WTC11 (cell line): ENCODE results near the gene PRKCZ. TPM values are rescaled to one million over a fixed set of nuclear protein-coding genes. Genes with fewer than 3 reads are reported as not detected.
A peak's percentile ranks its signal among the peaks of the same experiment; 100 is the strongest.

Experiments used
- ATAC-seq: fragments of 200-7000 bp; cut with Tn5 transposase; 2 replicates; pipeline ENCODE4 v1.10.0; 2021; ENCODE audit warnings: mild to moderate bottlenecking, moderate library complexity
- CTCF ChIA-PET: fragments of 300-600 bp; sonication (Branson Sonifier 250); formaldehyde crosslinking; loops from one replicate; lab custom pipeline; 2021; ENCODE audit warnings: antibody characterized with exemption; lab: Charles Lee
- POLR2A ChIA-PET: fragments of 350-600 bp; sonication (Branson Sonifier 250); formaldehyde crosslinking; loops from one replicate; lab custom pipeline; 2021; ENCODE audit warnings: antibody characterized with exemption; lab: Charles Lee
- DNase-seq: peaks from one replicate; pipeline ENCODE4 v3.0.0; 2021; ENCODE audit warnings: low spot score
- H3K27ac Mint-ChIP-seq: 2 replicates; pipeline ENCODE4 v1.8.0; 2021; ENCODE audit warnings: mixed read lengths
- H3K27me3 Mint-ChIP-seq: 2 replicates; pipeline ENCODE4 v1.8.0; 2021; ENCODE audit warnings: low read depth, mild to moderate bottlenecking, moderate library complexity, mixed read lengths
- H3K36me3 Mint-ChIP-seq: 2 replicates; pipeline ENCODE4 v1.8.0; 2021; ENCODE audit warnings: mixed read lengths
- H3K4me1 Mint-ChIP-seq: 2 replicates; pipeline ENCODE4 v1.8.0; 2022; ENCODE audit warnings: mixed read lengths
- H3K4me3 Mint-ChIP-seq: 2 replicates; pipeline ENCODE4 v1.8.0; 2021; ENCODE audit warnings: mild to moderate bottlenecking, moderate library complexity, mixed read lengths
- H3K9me3 Mint-ChIP-seq: 2 replicates; pipeline ENCODE4 v1.8.0; 2021; ENCODE audit warnings: mixed read lengths
- ELF4 ChIP-seq: sonication (generic); formaldehyde crosslinking; IDR thresholded peaks from 2 replicates; pipeline ENCODE4 v1.8.1; 2022; ENCODE audit warnings: low read depth, mild to moderate bottlenecking, moderate library complexity, missing genetic modification reagents
- EMX1 ChIP-seq: fragments of 250-450 bp; sonication (Bioruptor Pico); IDR thresholded peaks from 2 replicates; pipeline ENCODE4 v1.8.0; 2021; ENCODE audit warnings: mild to moderate bottlenecking
- HMGA2 ChIP-seq: fragments of 250-450 bp; sonication (Bioruptor Pico); IDR thresholded peaks from 2 replicates; pipeline ENCODE4 v1.4.0; 2021; ENCODE audit warnings: mild to moderate bottlenecking, moderate library complexity
- OVOL2 ChIP-seq: fragments of 250-450 bp; sonication (Bioruptor Pico); IDR thresholded peaks from 2 replicates; pipeline ENCODE4 v1.9.0; 2021; ENCODE audit warnings: mild to moderate bottlenecking, borderline replicate concordance
- SMAD3 ChIP-seq: sonication (generic); formaldehyde crosslinking; IDR thresholded peaks from 2 replicates; pipeline ENCODE4 v1.8.0; 2022; ENCODE audit warnings: missing genetic modification reagents, mild to moderate bottlenecking, borderline replicate concordance
- SP1 ChIP-seq: sonication (generic); formaldehyde crosslinking; conservative IDR thresholded peaks from 2 replicates; pipeline ENCODE4 v1.8.1; 2022; ENCODE audit warnings: missing genetic modification reagents
- TCF7 ChIP-seq: sonication (generic); formaldehyde crosslinking; IDR thresholded peaks from 2 replicates; pipeline ENCODE4 v1.8.0; 2022; ENCODE audit warnings: mild to moderate bottlenecking, low read depth, missing genetic modification reagents, moderate library complexity
- TEAD1 ChIP-seq: sonication (generic); formaldehyde crosslinking; IDR thresholded peaks from 2 replicates; pipeline ENCODE4 v1.8.0; 2022; ENCODE audit warnings: mild to moderate bottlenecking, missing genetic modification reagents
- ZNF138 ChIP-seq: sonication (generic); formaldehyde crosslinking; conservative IDR thresholded peaks from 2 replicates; pipeline ENCODE4 v1.8.1; 2022; ENCODE audit warnings: mild to moderate bottlenecking, moderate library complexity, missing genetic modification reagents
- ZNF219 ChIP-seq: sonication (generic); formaldehyde crosslinking; IDR thresholded peaks from 2 replicates; pipeline ENCODE4 v1.8.0; 2023; ENCODE audit warnings: missing genetic modification reagents, mild to moderate bottlenecking, borderline replicate concordance
- total RNA-seq: library from RNA; stranded (reverse); gene quantifications from 3 replicates; pipeline ENCODE4 v1.2.3, GENCODE V29; 2021
- TF ChIP-seq, protein P1 (sequence below): sonication (generic); formaldehyde crosslinking; IDR thresholded peaks from 2 replicates; pipeline ENCODE4 v1.8.1; 2023; ENCODE audit warnings: mild to moderate bottlenecking, moderate library complexity, missing genetic modification reagents
- TF ChIP-seq, protein P2 (sequence below): sonication (generic); formaldehyde crosslinking; IDR thresholded peaks from 2 replicates; pipeline ENCODE4 v1.8.0; 2022; ENCODE audit warnings: mild to moderate bottlenecking, missing genetic modification reagents
- TF ChIP-seq, protein P3 (sequence below): sonication (generic); formaldehyde crosslinking; IDR thresholded peaks from 2 replicates; pipeline ENCODE4 v1.8.1; 2022; ENCODE audit warnings: missing genetic modification reagents, borderline replicate concordance
- TF ChIP-seq, protein P4 (sequence below): sonication (generic); formaldehyde crosslinking; IDR thresholded peaks from 2 replicates; pipeline ENCODE4 v1.8.0; 2022; ENCODE audit warnings: mild to moderate bottlenecking, missing genetic modification reagents
- TF ChIP-seq, protein P5 (sequence below): sonication (generic); formaldehyde crosslinking; IDR thresholded peaks from 2 replicates; pipeline ENCODE4 v1.8.1; 2022; ENCODE audit warnings: mild to moderate bottlenecking, missing genetic modification reagents, moderate library complexity, borderline replicate concordance
- TF ChIP-seq, protein P6 (sequence below): sonication (generic); formaldehyde crosslinking; IDR thresholded peaks from 2 replicates; pipeline ENCODE4 v1.8.1; 2023; ENCODE audit warnings: mild to moderate bottlenecking, missing genetic modification reagents, moderate library complexity
- TF ChIP-seq, protein P7 (sequence below): sonication (generic); formaldehyde crosslinking; IDR thresholded peaks from 2 replicates; pipeline ENCODE4 v1.8.0; 2023; ENCODE audit warnings: missing genetic modification reagents, mild to moderate bottlenecking, borderline replicate concordance

Gene PRKCZ
- total RNA-seq, 1 experiment from 2014 or later = 52.5 TPM

DNA sequence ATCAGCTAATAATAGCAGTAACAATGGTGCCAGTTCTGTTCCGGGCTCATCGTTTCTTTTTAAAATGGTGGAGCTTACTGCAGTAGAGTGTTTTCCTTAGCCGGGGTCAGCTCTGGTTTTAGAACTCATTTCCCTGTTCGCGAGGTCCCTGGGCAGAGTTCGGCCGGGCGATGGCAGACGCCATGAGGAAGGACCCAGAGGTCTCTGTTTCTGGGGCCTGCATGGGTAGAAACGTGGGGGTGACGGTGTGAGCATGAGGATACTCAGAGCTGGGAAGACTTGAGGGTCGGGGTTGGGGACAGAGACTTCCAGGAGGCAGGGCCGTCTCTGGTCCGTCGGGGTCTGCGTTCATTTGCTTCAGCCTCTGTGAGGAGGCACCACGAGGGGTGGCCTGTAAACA is 38.8 kb downstream of the PRKCZ start:
- no peaks in the 10 kb centered on the region for H3K27me3 Mint-ChIP-seq
- H3K36me3 Mint-ChIP-seq = no peaks in the 10 kb centered on the region

DNA sequence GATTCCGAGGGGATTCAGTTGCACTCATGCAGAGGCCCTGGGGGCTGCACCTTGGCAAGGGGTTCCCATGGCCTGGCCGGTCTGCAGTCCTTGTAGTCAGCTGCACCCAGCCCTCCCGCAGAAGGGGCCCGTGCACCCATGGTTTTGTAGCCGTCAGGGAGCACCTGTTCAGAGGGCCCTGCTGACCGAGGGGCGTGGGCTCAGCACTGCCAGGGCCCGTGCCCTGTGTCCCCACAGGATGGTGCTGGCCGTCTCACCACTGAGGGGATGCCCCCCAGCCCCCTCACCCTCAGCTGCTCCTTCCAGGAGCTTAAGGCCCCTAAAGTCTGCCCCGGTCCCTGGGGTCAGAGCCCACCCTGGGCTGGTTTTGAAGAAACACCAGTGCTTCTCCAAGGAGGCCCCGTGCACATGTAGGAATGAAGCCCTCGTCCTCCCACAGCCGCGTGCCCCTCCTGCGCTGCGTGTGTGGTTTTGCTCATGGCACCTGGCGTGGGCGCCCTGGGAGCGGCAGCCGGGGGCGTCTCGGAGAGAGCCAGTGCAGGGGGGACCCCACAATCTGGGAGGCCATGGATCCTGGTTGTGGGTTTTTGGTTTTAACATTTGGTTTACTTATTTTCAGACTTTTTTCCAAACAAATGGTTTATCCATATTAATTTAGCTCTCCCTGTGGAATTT is 40.1 kb downstream of the PRKCZ start:
- H3K4me3 Mint-ChIP-seq = no peak overlapping the region
- H3K27me3 Mint-ChIP-seq = no peaks in the 10 kb centered on the region
- no peak for DNase-seq
- ChIA-PET CTCF (interaction anchor here (1.1 to 1.6 kb wide), 6 partner anchors 18 to 184 kb away, joined by 3 to 7 read pairs (median 4); no protein-coding TSS in a partner anchor), POLR2A (no interaction called here)
- no peak overlapping the region for H3K27ac Mint-ChIP-seq
- no peak for ATAC-seq
- H3K36me3 Mint-ChIP-seq = no peaks in the 10 kb centered on the region
- no peaks in the 10 kb centered on the region for H3K9me3 Mint-ChIP-seq
- H3K4me1 Mint-ChIP-seq = peaks cover 8% of the 10 kb centered on the region
- TF ChIP-seq HMGA2 (CRISPR knock-in tag) (no peak), SP1 (CRISPR knock-in tag) (no peak), ZNF138 (CRISPR knock-in tag) (no peak), TEAD1 (CRISPR knock-in tag) (no peak), SMAD3 (no peak), TCF7 (CRISPR knock-in tag) (no peak), EMX1 (CRISPR knock-in tag) (no peak), OVOL2 (CRISPR knock-in tag) (no peak), ZNF219 (CRISPR knock-in tag) (no peak)
- TF ChIP-seq, protein P1, sequence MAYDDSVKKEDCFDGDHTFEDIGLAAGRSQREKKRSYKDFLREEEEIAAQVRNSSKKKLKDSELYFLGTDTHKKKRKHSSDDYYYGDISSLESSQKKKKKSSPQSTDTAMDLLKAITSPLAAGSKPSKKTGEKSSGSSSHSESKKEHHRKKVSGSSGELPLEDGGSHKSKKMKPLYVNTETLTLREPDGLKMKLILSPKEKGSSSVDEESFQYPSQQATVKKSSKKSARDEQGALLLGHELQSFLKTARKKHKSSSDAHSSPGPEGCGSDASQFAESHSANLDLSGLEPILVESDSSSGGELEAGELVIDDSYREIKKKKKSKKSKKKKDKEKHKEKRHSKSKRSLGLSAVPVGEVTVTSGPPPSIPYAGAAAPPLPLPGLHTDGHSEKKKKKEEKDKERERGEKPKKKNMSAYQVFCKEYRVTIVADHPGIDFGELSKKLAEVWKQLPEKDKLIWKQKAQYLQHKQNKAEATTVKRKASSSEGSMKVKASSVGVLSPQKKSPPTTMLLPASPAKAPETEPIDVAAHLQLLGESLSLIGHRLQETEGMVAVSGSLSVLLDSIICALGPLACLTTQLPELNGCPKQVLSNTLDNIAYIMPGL (CRISPR knock-in tag) = no peak

More for the DNA sequence above, 38.8 kb downstream of the PRKCZ start:
- ChIA-PET CTCF (interaction anchor here (0.8 to 1.6 kb wide), 5 partner anchors 20 to 183 kb away, joined by 3 to 7 read pairs (median 4); no protein-coding TSS in a partner anchor), POLR2A (no interaction called here)
- Mint-ChIP-seq H3K27ac (peak overlapping the region; percentile 60; the same call in 1 of the 2 replicates), H3K4me3 (no peak overlapping the region), H3K4me1 (peaks cover 8% of the 10 kb centered on the region)
- DNase-seq (no peak), ATAC-seq (no peak)
- TF ChIP-seq, protein P2, sequence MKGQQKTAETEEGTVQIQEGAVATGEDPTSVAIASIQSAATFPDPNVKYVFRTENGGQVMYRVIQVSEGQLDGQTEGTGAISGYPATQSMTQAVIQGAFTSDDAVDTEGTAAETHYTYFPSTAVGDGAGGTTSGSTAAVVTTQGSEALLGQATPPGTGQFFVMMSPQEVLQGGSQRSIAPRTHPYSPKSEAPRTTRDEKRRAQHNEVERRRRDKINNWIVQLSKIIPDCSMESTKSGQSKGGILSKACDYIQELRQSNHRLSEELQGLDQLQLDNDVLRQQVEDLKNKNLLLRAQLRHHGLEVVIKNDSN = no peak
- TF ChIP-seq, protein P3, sequence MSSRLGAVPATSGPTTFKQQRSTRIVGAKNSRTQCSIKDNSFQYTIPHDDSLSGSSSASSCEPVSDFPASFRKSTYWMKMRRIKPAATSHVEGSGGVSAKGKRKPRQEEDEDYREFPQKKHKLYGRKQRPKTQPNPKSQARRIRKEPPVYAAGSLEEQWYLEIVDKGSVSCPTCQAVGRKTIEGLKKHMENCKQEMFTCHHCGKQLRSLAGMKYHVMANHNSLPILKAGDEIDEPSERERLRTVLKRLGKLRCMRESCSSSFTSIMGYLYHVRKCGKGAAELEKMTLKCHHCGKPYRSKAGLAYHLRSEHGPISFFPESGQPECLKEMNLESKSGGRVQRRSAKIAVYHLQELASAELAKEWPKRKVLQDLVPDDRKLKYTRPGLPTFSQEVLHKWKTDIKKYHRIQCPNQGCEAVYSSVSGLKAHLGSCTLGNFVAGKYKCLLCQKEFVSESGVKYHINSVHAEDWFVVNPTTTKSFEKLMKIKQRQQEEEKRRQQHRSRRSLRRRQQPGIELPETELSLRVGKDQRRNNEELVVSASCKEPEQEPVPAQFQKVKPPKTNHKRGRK (CRISPR knock-in tag) = no peak
- TF ChIP-seq ELF4 (CRISPR knock-in tag) = no peak
- TF ChIP-seq, protein P4, sequence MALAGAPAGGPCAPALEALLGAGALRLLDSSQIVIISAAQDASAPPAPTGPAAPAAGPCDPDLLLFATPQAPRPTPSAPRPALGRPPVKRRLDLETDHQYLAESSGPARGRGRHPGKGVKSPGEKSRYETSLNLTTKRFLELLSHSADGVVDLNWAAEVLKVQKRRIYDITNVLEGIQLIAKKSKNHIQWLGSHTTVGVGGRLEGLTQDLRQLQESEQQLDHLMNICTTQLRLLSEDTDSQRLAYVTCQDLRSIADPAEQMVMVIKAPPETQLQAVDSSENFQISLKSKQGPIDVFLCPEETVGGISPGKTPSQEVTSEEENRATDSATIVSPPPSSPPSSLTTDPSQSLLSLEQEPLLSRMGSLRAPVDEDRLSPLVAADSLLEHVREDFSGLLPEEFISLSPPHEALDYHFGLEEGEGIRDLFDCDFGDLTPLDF (CRISPR knock-in tag) = no peak
- TF ChIP-seq, protein P5, sequence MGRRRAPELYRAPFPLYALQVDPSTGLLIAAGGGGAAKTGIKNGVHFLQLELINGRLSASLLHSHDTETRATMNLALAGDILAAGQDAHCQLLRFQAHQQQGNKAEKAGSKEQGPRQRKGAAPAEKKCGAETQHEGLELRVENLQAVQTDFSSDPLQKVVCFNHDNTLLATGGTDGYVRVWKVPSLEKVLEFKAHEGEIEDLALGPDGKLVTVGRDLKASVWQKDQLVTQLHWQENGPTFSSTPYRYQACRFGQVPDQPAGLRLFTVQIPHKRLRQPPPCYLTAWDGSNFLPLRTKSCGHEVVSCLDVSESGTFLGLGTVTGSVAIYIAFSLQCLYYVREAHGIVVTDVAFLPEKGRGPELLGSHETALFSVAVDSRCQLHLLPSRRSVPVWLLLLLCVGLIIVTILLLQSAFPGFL (CRISPR knock-in tag) = no peak
- TF ChIP-seq, protein P6, sequence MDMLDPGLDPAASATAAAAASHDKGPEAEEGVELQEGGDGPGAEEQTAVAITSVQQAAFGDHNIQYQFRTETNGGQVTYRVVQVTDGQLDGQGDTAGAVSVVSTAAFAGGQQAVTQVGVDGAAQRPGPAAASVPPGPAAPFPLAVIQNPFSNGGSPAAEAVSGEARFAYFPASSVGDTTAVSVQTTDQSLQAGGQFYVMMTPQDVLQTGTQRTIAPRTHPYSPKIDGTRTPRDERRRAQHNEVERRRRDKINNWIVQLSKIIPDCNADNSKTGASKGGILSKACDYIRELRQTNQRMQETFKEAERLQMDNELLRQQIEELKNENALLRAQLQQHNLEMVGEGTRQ = no peak
- TF ChIP-seq, protein P7, sequence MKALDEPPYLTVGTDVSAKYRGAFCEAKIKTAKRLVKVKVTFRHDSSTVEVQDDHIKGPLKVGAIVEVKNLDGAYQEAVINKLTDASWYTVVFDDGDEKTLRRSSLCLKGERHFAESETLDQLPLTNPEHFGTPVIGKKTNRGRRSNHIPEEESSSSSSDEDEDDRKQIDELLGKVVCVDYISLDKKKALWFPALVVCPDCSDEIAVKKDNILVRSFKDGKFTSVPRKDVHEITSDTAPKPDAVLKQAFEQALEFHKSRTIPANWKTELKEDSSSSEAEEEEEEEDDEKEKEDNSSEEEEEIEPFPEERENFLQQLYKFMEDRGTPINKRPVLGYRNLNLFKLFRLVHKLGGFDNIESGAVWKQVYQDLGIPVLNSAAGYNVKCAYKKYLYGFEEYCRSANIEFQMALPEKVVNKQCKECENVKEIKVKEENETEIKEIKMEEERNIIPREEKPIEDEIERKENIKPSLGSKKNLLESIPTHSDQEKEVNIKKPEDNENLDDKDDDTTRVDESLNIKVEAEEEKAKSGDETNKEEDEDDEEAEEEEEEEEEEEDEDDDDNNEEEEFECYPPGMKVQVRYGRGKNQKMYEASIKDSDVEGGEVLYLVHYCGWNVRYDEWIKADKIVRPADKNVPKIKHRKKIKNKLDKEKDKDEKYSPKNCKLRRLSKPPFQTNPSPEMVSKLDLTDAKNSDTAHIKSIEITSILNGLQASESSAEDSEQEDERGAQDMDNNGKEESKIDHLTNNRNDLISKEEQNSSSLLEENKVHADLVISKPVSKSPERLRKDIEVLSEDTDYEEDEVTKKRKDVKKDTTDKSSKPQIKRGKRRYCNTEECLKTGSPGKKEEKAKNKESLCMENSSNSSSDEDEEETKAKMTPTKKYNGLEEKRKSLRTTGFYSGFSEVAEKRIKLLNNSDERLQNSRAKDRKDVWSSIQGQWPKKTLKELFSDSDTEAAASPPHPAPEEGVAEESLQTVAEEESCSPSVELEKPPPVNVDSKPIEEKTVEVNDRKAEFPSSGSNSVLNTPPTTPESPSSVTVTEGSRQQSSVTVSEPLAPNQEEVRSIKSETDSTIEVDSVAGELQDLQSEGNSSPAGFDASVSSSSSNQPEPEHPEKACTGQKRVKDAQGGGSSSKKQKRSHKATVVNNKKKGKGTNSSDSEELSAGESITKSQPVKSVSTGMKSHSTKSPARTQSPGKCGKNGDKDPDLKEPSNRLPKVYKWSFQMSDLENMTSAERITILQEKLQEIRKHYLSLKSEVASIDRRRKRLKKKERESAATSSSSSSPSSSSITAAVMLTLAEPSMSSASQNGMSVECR (CRISPR knock-in tag) = no peak
- TF ChIP-seq, all 79 proteins: peak for 0
- no peaks in the 10 kb centered on the region for H3K9me3 Mint-ChIP-seq
